Cerebellar cortex (tissue), 1 donor: ENCODE data around the gene HPCAL4.

Experiments
- DNase-seq: peaks from one replicate; pipeline ENCODE4 v3.0.0-alpha.2; 2015; ENCODE audit warnings: low spot score

The HPCAL4 gene

GRCh38 chr1:39691383-39692151, at the start of gene HPCAL4:
HPCAL4 (minus strand) TSS chr1:39691433; CDS start chr1:39684603, 6,830 bp downstream.
- DNase-seq: peak; percentile 98

GRCh38 chr1:39738622-39739366, 47.6 kb upstream of the HPCAL4 start, which contains the start of gene PPIE:
PPIE (plus strand) TSS chr1:39738882; CDS start chr1:39738901, 19 bp downstream.
- peak; percentile 94 for DNase-seq

GRCh38 chr1:39737546-39738169, 46.4 kb upstream of the HPCAL4 start:
- no peak for DNase-seq

- no peak for DNase-seq
Observed at GRCh38 chr1:39735731-39736130, 44.5 kb upstream of the HPCAL4 start.

GRCh38 chr1:39733161-39733560, 41.9 kb upstream of the HPCAL4 start:
- no peak for DNase-seq

- DNase-seq: no peak
Observed at GRCh38 chr1:39732730-39733129, 41.5 kb upstream of the HPCAL4 start.

GRCh38 chr1:39729842-39730241, 38.6 kb upstream of the HPCAL4 start:
- DNase-seq: no peak

GRCh38 chr1:39729030-39729429, 37.8 kb upstream of the HPCAL4 start:
- DNase-seq: no peak

- DNase-seq: no peak
Observed at GRCh38 chr1:39727932-39728317, 36.7 kb upstream of the HPCAL4 start.

GRCh38 chr1:39727221-39727931, 36.1 kb upstream of the HPCAL4 start:
- DNase-seq: no peak

GRCh38 chr1:39726600-39726999, 35.4 kb upstream of the HPCAL4 start:
- DNase-seq: no peak

- DNase-seq: no peak
Observed at GRCh38 chr1:39722495-39722894, 31.3 kb upstream of the HPCAL4 start.

GRCh38 chr1:39721664-39722063, 30.4 kb upstream of the HPCAL4 start:
- no peak for DNase-seq

GRCh38 chr1:39720094-39720999, 29.1 kb upstream of the HPCAL4 start:
- peak; percentile 87 for DNase-seq

- no peak for DNase-seq
Observed at GRCh38 chr1:39717809-39718208, 26.6 kb upstream of the HPCAL4 start.

GRCh38 chr1:39713557-39713956, 22.3 kb upstream of the HPCAL4 start:
- no peak for DNase-seq

- no peak for DNase-seq
Observed at GRCh38 chr1:39711966-39712340, 20.7 kb upstream of the HPCAL4 start.

- DNase-seq: no peak
Observed at GRCh38 chr1:39711104-39711965, 20.1 kb upstream of the HPCAL4 start.

GRCh38 chr1:39707506-39707905, 16.3 kb upstream of the HPCAL4 start:
- DNase-seq: no peak

- DNase-seq: no peak
Observed at GRCh38 chr1:39704757-39705156, 13.5 kb upstream of the HPCAL4 start.
